RPMI8226 (cell line): Measurements from ENCODE around the gene TUBA4A.
"Not testable (repeated sequence)": the region's sequence is repeated elsewhere in the genome, so short reads cannot be mapped to it uniquely, and the experiment has no call there.

ENCODE experiments used
- DNase-seq: peaks from one replicate; pipeline ENCODE4 v3.0.0-alpha.2; 2015

TUBA4A gene

DNA sequence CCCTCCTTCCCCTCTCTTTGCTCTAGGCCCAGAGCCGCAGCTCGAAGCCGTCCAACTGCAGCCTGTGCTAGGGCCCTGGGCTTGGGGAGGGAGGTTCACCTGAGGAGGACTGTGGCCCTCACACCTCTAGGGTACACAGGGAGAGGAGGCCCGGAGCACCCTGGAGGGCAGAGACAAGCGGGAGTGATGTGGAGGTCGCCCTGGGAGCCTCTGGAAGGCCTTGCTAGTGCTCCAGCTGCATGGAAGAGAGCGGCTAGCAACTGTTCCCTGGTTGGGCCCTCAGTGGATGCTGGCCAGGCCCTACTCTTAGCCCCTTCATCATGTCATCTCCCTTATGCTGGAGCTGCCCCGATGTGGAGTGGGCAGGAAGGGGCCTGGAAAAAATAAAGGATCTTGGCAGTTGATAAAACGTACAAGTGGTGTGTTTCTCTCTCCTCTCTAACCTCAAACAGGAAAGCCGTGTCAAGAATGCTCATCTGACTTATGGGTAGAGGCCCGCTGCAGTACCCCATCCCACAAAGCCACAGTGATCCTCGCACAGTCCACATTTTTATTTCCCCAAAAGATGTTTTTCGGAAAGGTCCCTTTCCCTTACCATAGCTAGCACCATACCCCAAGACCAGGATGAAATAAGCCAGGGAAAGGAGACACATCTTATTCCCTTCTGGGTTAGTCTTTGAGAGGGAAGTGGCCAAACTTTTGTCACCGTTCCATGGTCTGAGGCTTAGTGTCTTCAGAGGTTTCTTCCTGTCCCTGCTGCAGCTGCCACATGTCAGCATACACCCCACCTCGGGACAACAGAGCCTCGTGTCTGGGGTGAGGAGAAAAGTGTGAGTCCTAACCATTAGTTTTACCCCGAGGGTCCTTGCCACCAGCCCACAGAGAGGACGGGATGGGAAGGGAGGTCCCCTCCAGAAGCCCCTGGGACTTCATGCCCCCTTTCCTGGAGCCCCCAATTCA is 44.2 kb downstream of the TUBA4A start:
- no peak for DNase-seq

DNA sequence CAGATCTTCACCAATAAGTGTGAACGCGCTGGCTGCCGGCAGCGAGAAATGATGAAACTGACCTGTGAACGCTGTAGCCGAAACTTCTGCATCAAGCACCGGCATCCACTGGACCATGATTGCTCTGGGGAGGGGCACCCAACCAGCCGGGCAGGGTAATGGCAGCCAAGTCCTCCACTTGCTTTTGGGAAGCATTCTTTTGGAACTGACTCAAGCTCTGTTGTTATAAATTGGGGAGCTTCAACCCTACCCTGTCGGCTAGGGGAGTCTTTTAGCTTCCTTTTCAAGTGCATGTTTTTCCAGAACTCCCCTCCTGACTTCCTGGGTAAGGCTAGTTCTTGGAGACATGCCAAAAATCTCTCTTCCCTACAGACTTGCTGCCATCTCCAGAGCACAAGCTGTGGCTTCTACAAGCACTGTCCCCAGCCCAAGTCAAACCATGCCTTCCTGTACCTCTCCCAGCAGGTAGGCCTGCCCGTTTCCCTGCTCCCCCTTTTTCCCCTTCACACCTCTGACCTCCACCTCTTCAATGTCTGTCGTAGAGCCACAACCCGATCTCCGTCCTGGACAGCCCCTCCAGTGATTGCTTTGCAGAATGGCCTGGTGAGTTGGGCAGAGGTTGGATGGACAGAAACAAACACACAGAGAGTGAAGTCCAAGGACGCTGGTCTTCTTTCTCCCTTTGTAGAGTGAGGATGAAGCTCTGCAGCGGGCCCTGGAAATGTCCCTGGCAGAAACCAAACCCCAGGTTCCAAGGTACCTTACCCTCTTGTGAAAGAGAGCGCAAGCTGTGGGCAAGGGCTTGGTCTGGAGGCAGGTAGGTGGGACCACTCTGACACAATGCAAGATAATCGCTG is 45.6 kb downstream of the TUBA4A start:
- DNase-seq = no peak

GRCh38 chr2:219207134-219207883 is 46.4 kb downstream of the TUBA4A start:
- no peak for DNase-seq

DNA sequence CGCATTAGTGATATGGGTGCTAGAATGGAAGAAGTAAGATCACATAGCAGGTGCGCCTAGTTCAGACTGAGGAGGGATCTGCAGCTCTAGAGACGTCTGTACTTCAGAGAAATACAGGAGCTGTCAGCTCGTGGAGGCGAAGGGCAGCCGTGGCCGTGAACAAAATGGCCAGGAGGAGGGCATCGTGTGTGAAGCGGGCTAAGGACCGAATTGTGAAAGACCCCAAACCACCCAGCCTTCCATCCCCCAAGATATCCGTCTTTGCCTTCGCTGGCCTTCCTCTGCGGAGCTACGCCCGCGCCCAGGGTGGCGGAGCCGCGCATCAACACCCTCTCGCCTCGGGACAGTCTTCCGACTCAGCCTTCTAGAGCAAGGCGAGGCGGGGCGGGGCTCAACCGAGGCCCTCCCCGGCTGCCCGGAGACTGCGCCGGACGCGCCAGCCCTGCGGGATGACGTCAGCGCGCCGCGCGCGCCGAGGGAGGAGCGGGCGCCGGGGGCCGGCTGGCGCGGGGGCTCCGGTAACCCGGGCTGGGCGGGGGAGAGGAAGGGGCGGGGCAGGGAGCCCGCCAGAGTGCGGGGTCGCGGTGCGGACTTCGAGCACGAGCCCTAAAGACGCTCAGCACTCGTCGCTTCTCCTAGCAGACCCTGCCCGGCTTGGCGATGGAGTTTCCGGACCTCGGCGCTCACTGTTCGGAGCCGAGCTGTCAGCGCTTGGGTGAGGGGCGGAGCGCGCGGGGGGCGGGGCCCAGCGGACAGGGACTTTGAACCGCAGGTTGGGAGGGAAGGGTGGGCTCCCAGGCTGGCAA is 47.2 kb downstream of the TUBA4A start, which contains the start of gene ZFAND2B:
Gene ZFAND2B (plus strand): TSS at position 455 of the 806 bp plus-strand sequence. CDS start 206 bp downstream, at position 661.
- DNase-seq = peak; percentile 93

DNA sequence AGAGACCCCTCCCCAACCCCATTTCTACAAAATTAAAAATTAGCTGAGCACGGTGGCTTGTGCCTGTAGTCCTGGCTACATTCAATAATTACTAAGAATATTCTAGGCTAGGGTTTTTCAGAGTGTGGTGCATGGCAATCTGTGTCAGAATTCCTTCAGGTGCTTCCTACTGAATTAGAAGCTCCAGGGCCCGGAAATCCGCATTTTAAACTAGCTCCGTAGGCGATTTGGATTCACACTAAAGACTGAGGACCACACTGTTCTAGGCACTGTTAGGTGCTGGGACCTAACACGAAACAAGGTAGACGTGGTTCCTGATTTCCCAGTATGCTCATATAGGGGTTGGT is 47.8 kb downstream of the TUBA4A start:
- no peak for DNase-seq

DNA sequence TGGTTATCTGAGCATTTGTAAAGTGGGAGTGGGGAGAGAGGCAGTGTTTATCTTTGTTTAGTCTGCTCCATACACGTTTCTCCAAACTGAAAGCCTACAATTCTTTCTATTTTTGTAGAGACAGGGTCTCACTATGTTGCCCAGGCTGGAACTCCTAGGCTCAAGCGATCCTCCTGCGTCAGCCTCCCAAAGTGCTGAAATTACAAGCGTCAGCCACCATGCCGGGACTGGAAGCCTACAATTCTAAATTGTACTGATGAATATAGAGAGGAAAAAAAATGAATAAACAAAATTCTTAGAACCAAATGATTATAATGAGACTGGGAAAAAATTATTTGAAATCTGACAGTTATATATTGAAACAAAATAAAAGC is 48.6 kb downstream of the TUBA4A start:
- DNase-seq = no peak

GRCh38 chr2:219204425-219205164 is 49.1 kb downstream of the TUBA4A start:
- DNase-seq = no peak

DNA sequence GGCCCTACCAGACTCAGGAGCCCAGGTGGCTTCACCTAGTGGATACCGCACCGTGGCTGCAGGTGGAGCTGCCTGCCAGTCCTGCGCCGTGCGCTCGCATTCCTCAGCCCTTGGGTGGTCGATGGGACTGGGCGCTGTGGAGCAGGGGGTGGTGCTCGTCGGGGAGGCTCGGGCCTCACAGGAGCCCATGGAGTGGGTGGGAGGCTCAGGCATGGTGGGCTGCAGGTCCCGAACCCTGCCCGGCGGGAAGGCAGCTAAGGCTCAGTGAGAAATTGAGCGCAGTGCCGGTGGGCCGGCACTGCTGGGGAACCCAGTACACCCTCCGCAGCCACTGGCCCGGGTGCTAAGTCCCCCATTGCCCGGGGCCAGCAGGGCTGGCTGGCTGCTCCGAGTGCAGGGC is 52.4 kb downstream of the TUBA4A start:
- not testable (repeated sequence) for DNase-seq

- not testable (repeated sequence) for DNase-seq
Measured at GRCh38 chr2:219200502-219201326, 53.0 kb downstream of the TUBA4A start.
